K562 (cell line): ENCODE data around the gene ACRBP. TPM values are rescaled to one million over a fixed set of nuclear protein-coding genes. Genes with fewer than 3 reads are reported as not detected.

Experiments used
- ATF4 ChIP-seq: fragments of 450-650 bp; formaldehyde crosslinking; IDR thresholded peaks from 2 replicates; pipeline ENCODE4 v1.4.0; 2022; ENCODE audit warnings: mild to moderate bottlenecking, moderate library complexity
- BHLHE40 ChIP-seq: IDR thresholded peaks from 2 replicates; pipeline ENCODE4 v1.6.1; 2011; ENCODE audit warnings: low read length, improper control_type of control experiment
- COPS2 ChIP-seq: fragments of 450-650 bp; conservative IDR thresholded peaks from 2 replicates; pipeline ENCODE4 v1.6.1; 2016; ENCODE audit warnings: mild to moderate bottlenecking, moderate library complexity
- EP300 ChIP-seq: IDR thresholded peaks from 2 replicates; pipeline ENCODE4 v1.6.1; 2012; ENCODE audit warnings: low read length, improper control_type of control experiment
- GTF2E2 ChIP-seq: fragments of 200-800 bp; sonication (Bioruptor generic); IDR thresholded peaks from 2 replicates; pipeline ENCODE4 v1.6.1; 2016; ENCODE audit warnings: missing genetic modification characterization, missing compliant biosample characterization
- HDAC3 ChIP-seq: fragments of 450-650 bp; IDR thresholded peaks from 2 replicates; pipeline ENCODE4 v1.6.1; 2018; ENCODE audit warnings: borderline replicate concordance, mild to moderate bottlenecking, moderate library complexity; ENCODE audit not compliant: partially characterized antibody
- HIVEP1 ChIP-seq: fragments of 250-450 bp; sonication (Bioruptor Pico); IDR thresholded peaks from 2 replicates; pipeline ENCODE4 v1.4.0; 2020; ENCODE audit warnings: mild to moderate bottlenecking
- ILF3 ChIP-seq: fragments of 450-650 bp; IDR thresholded peaks from 2 replicates; pipeline ENCODE4 v1.6.1; 2018; ENCODE audit warnings: antibody characterized with exemption, mild to moderate bottlenecking, moderate library complexity, borderline replicate concordance
- KLF1 ChIP-seq: fragments of 450-650 bp; IDR thresholded peaks from 2 replicates; pipeline ENCODE4 v1.6.1; 2016; ENCODE audit warnings: missing genetic modification characterization, missing compliant biosample characterization
- LEF1 ChIP-seq: fragments of 450-650 bp; IDR thresholded peaks from 2 replicates; pipeline ENCODE4 v1.6.1; 2016; ENCODE audit warnings: mild to moderate bottlenecking
- MEIS2 ChIP-seq: fragments of 450-650 bp; IDR thresholded peaks from 2 replicates; pipeline ENCODE4 v1.6.1; 2014; ENCODE audit warnings: mild to moderate bottlenecking; ENCODE audit not compliant: partially characterized antibody
- MLLT1 ChIP-seq, 2 experiments: fragments of 450-650 bp; IDR thresholded peaks; 2 replicates each; pipeline ENCODE4 v1.6.1; 2016
- NCOA1 ChIP-seq: fragments of 450-650 bp; IDR thresholded peaks from 2 replicates; pipeline ENCODE4 v1.6.1; 2016; ENCODE audit warnings: low read depth
- PCBP1 ChIP-seq: fragments of 200-400 bp; formaldehyde crosslinking; IDR thresholded peaks from 2 replicates; pipeline ENCODE4 v1.6.1; 2018; ENCODE audit warnings: mild to moderate bottlenecking, low read depth, low read length; ENCODE audit not compliant: poor library complexity, severe bottlenecking
- POLR2B ChIP-seq: fragments of 450-650 bp; IDR thresholded peaks from 2 replicates; pipeline ENCODE4 v1.6.1; 2018; ENCODE audit warnings: low read depth; ENCODE audit not compliant: partially characterized antibody
- SAP30 ChIP-seq: fragments of 200-600 bp; sonication (generic); IDR thresholded peaks from 2 replicates; pipeline ENCODE4 v1.6.1; 2012; ENCODE audit warnings: borderline replicate concordance, low read depth, mild to moderate bottlenecking, moderate library complexity, low read length, control low read depth, inconsistent platforms; ENCODE audit not compliant: insufficient read depth, poor library complexity, severe bottlenecking
- SFPQ ChIP-seq: fragments of 200-400 bp; formaldehyde crosslinking; IDR thresholded peaks from 2 replicates; pipeline ENCODE4 v1.6.1; 2017; ENCODE audit warnings: mild to moderate bottlenecking, low read depth, low read length, moderate library complexity
- SREBF2 ChIP-seq: sonication (generic); formaldehyde crosslinking; IDR thresholded peaks from 2 replicates; pipeline ENCODE4 v1.4.0; 2020; ENCODE audit warnings: mild to moderate bottlenecking, missing genetic modification reagents
- SRSF9 ChIP-seq: fragments of 200-400 bp; formaldehyde crosslinking; IDR thresholded peaks from 2 replicates; pipeline ENCODE4 v1.6.1; 2017; ENCODE audit warnings: low read depth, low read length, borderline replicate concordance
- TCFL5 ChIP-seq: fragments of 250-450 bp; sonication (Bioruptor Pico); conservative IDR thresholded peaks from 2 replicates; pipeline ENCODE4 v1.6.1; 2021; ENCODE audit warnings: mild to moderate bottlenecking, moderate library complexity, matching md5 sums
- U2AF2 ChIP-seq: fragments of 200-400 bp; formaldehyde crosslinking; optimal IDR thresholded peaks from 2 replicates; pipeline ENCODE3; 2017; ENCODE audit warnings: low read depth, mild to moderate bottlenecking, low read length
- ZBTB7A ChIP-seq: IDR thresholded peaks from 2 replicates; pipeline ENCODE4 v1.6.1; 2011; ENCODE audit warnings: low read depth, mild to moderate bottlenecking, low read length, moderate library complexity, borderline replicate concordance; ENCODE audit not compliant: control insufficient read depth
- ZC3H11A ChIP-seq: IDR thresholded peaks from 2 replicates; pipeline ENCODE4 v1.6.1; 2012; ENCODE audit warnings: low read depth, low read length, improper control_type of control experiment
- ZKSCAN8 ChIP-seq: fragments of 200-800 bp; sonication (Bioruptor generic); IDR thresholded peaks from 2 replicates; pipeline ENCODE4 v1.6.1; 2016; ENCODE audit warnings: missing genetic modification characterization, missing compliant biosample characterization
- polyA plus RNA-seq, 8 experiments: library from polyadenylated mRNA; depleted of rRNA in 4 of 8; stranded (reverse) in 5 of 8; unstranded in 3 of 8; fragments of >200 nt; fragmentation: Nextera tagmentation in 2 of 8; fragmentation: Illumina TruSeq in 1 of 8; extraction: Ambion mirVana in 2 of 8; extraction: Trizol in 1 of 8; gene quantifications; 2 replicates each; pipeline versions ENCODE4 v1.2.1 to v1.2.3, GENCODE V29; 2011 to 2014; ENCODE audit warnings: inconsistent platforms in 1 of 8, missing spikeins in 1 of 8
- total RNA-seq, 7 experiments: library from RNA; depleted of rRNA in 6 of 7; stranded (reverse); fragments of >200 nt in 6 of 7; fragmentation: Illumina TruSeq in 2 of 7; extraction: Trizol in 2 of 7; gene quantifications; 2 replicates each; pipeline versions ENCODE4 v1.2.1 to v1.2.3, GENCODE V29; 2011 to 2021; ENCODE audit warnings: low replicate concordance in 1 of 7

ACRBP gene
- total and polyA plus RNA-seq, 9 of the 15 experiments (the other 6 are each of a cell fraction or from before 2014, with no cell fraction given) = 3.1 to 31.8 (median 8.4) TPM

GRCh38 chr12:6662906-6663742, 15.9 kb upstream of the ACRBP start, which contains the start of gene ING4 (continued):
- no peak for TF ChIP-seq PCBP1
- no peak for TF ChIP-seq SREBF2 (CRISPR knock-in tag)
- no peak for TF ChIP-seq TCFL5
- TF ChIP-seq MLLT1 (IDR thresholded peaks at IDR 0.05) = 0 out of 4 replicates have a peak, but pooled peaks of 1 of the 2 experiments have one; percentile 14
- no peak for TF ChIP-seq SAP30
- TF ChIP-seq MEIS2 = no peak
- no peak for TF ChIP-seq ILF3
- TF ChIP-seq ZBTB7A = no peak; the same call in 1 of the 2 replicates
- TF ChIP-seq KLF1 (tag) = peak; percentile 79
- peak; percentile 62 for TF ChIP-seq POLR2B
- peak; percentile 62; the same call in 1 of the 2 replicates for TF ChIP-seq ZC3H11A
- TF ChIP-seq ATF4 = peak; percentile 54; the same call in 1 of the 2 replicates
- peak; percentile 76; the same call in 1 of the 2 replicates for TF ChIP-seq NCOA1
- no peak for TF ChIP-seq SFPQ
- TF ChIP-seq SRSF9 = no peak
- peak; percentile 28 for TF ChIP-seq HDAC3
- TF ChIP-seq BHLHE40 = no peak
- TF ChIP-seq LEF1 = peak; percentile 24; the same call in 1 of the 2 replicates
- TF ChIP-seq U2AF2 = no peak
- no peak for TF ChIP-seq HIVEP1
- TF ChIP-seq COPS2 = no peak
- TF ChIP-seq ZKSCAN8 (CRISPR knock-in tag) = peak; percentile 50; the same call in 1 of the 2 replicates
- TF ChIP-seq GTF2E2 = 0 out of 2 replicates have a peak, but pooled peaks have one; percentile 41
- TF ChIP-seq EP300 = peak; percentile 45
